Colonic mucosa (tissue), 4 donors: ENCODE results near the gene SMTN. TPM values are rescaled to one million over a fixed set of nuclear protein-coding genes. Genes with fewer than 3 reads are reported as not detected.
A peak's percentile ranks its signal among the peaks of the same experiment; 100 is the strongest.

Experiments used
- DNase-seq: peaks from one replicate; pipeline ENCODE4 v3.0.0-alpha.2; 2020
- H3K27ac ChIP-seq: fragments of 200-600 bp; one replicate; pipeline ENCODE4 v1.8.0; 2021
- H3K27me3 ChIP-seq: fragments of 200-600 bp; one replicate; pipeline ENCODE4 v1.8.0; 2021
- H3K36me3 ChIP-seq: fragments of 200-600 bp; one replicate; pipeline ENCODE4 v1.8.0; 2021
- H3K4me1 ChIP-seq: fragments of 200-600 bp; one replicate; pipeline ENCODE4 v1.8.0; 2021; ENCODE audit warnings: mild to moderate bottlenecking
- H3K4me3 ChIP-seq: fragments of 200-600 bp; one replicate; pipeline ENCODE4 v1.8.0; 2021
- H3K9ac ChIP-seq, 2 donors: one replicate each; pipeline ENCODE4 v1.7.0; 2013; ENCODE audit warnings: control low read depth in 2 of 2, low read depth in 2 of 2, low read length in 2 of 2
- H3K9me3 ChIP-seq: fragments of 200-600 bp; one replicate; pipeline ENCODE4 v1.8.0; 2021
- intact Hi-C: fragments of 100-400 bp; cut with DNase I; formaldehyde crosslinking; loops from one replicate; pipeline ENCODE4 v1.14.1; 2022
- total RNA-seq, 2 donors: library from RNA; stranded (reverse); fragmentation: NEBNext Ultra II Directional in 1 of 2; extraction: Animal tissue kit (Norgen Biotek cat#: 25700) in 1 of 2; gene quantifications; one replicate each; pipeline ENCODE4 v1.2.1, GENCODE V29; 2021
- TF ChIP-seq, protein P1 (sequence below): fragments of 200-600 bp; IDR thresholded peaks from one replicate; pipeline ENCODE4 v1.8.0; 2022; ENCODE audit warnings: antibody characterized with exemption, mild to moderate bottlenecking
- donor health status: healthy.
- donor health status: DM: no; HTN: no; CAD: no.
- donor health status: DM: no; HTN: no; CAD: no.

SMTN gene
- total RNA-seq, 2 donors from 2014 or later = 152 to 159 TPM

DNA sequence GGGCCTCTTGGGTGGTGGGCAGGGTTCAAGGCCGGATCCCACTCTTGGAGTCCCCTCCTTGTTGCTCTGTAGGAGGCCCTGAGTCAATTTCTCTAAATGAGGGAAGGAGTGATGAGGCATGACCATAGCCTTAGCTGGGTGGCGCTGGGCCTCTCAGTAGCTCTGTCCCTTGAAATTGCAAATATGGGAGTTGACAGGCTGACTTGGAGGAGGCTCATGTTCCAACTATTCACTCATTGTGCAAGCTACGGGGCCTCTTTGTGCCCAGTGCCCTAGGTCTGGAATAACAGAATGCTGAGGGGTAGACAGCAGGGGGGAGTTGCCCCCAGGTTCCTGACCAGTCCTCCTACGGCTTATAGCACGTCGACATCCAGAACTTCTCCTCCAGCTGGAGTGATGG lies 18.3 kb downstream of the SMTN start:
- Histone ChIP-seq H3K4me3 (no peak overlapping the region), H3K27me3 (no peaks in the 10 kb centered on the region), H3K4me1 (no peaks in the 10 kb centered on the region), H3K27ac (peak overlapping the region; percentile 32), H3K36me3 (peaks cover 5% of the 10 kb centered on the region), H3K9me3 (no peaks in the 10 kb centered on the region), H3K9ac (no peak overlapping the region)
- TF ChIP-seq, protein P1, sequence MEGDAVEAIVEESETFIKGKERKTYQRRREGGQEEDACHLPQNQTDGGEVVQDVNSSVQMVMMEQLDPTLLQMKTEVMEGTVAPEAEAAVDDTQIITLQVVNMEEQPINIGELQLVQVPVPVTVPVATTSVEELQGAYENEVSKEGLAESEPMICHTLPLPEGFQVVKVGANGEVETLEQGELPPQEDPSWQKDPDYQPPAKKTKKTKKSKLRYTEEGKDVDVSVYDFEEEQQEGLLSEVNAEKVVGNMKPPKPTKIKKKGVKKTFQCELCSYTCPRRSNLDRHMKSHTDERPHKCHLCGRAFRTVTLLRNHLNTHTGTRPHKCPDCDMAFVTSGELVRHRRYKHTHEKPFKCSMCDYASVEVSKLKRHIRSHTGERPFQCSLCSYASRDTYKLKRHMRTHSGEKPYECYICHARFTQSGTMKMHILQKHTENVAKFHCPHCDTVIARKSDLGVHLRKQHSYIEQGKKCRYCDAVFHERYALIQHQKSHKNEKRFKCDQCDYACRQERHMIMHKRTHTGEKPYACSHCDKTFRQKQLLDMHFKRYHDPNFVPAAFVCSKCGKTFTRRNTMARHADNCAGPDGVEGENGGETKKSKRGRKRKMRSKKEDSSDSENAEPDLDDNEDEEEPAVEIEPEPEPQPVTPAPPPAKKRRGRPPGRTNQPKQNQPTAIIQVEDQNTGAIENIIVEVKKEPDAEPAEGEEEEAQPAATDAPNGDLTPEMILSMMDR = no peak
- intact Hi-C loops = no loop called here
- DNase-seq = peak; percentile 14

DNA sequence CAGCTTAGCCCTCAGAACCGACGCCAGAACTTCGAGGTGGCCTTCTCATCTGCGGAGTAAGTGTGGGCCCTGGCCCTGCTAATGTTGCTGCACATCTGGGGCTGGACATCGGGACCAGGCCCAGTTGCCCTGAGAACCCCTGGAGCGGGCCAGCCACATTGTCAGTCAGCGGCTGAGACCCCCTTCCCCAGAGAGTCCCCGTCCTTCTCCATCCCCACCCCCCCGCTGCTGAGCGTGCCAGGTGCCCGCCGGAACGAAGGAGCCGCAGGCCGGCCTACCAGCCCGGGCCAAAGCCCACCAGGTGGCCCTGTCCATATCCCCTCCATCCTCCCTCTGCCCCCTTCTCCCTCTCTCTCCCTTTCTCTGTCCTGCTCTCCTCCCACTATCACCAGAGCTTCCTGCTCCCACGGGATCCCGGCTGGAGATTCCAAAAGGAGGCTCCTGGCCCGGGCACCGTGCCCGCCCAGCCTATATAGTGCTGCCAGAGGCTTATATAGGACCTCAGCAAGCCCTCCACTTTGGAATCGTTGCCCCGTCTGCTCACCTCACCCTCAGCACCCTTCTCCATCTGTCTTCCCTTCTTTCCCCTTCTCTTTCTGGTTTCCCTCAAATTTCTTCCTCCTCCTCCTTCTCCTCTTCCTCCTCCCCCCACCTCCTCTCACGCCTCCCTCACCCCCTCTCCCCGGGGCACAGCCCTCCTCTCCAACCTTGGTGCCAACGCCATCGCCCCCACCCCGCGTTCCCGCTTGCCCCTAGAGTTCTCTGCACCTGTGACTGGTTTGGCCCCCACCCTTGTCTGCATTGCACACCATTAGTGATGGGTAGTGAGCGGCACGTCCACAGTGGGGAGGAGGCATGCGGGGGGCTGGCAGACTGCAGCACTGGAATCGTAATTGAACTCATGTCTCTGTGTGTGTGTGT lies 19.0 kb downstream of the SMTN start:
- TF ChIP-seq, protein P1 = no peak
- DNase-seq = no peak
- intact Hi-C loops = no loop called here
- Histone ChIP-seq H3K9me3 (no peaks in the 10 kb centered on the region), H3K36me3 (peaks cover 5% of the 10 kb centered on the region), H3K4me3 (no peak overlapping the region), H3K27me3 (no peaks in the 10 kb centered on the region), H3K27ac (no peak overlapping the region), H3K4me1 (no peaks in the 10 kb centered on the region), H3K9ac (no peak overlapping the region)

DNA sequence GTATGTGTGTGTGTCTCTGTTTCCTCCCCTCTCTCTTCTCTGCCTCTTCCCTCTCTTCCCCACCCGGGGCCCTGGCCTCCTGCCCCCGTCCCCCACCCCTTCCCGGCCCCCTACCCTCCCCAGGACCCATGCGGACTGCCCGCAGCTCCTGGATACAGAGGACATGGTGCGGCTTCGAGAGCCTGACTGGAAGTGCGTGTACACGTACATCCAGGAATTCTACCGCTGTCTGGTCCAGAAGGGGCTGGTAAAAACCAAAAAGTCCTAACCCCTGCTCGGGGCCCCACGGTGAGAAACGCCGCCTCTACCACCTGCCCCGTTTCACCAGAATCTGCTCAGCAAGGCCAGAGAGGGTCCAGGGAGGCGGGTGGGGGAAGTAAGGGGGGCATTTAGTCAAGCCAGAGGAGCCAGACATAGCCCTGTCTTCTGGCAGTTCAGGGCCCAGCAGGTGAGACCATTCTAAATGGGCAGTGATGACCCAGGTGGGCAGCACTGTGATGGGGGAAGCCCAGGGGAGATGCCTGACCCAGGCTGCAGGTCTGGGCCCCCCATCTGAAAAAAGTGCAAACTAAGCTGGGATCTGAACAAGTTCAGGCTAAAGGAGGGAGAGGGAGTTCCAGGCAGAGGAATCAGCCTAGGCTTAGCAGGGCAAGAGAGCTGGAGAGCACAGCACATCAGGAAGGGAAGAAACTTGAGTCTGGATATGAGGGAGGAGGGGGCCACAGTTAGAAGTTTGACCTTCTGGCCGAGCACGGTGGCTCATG lies 19.8 kb downstream of the SMTN start:
- peak overlapping the region in 1 of 2 donors; percentile 19 for H3K9ac ChIP-seq
- H3K27ac ChIP-seq = no peak overlapping the region
- H3K4me1 ChIP-seq = no peaks in the 10 kb centered on the region
- H3K27me3 ChIP-seq = no peaks in the 10 kb centered on the region
- peaks cover 5% of the 10 kb centered on the region for H3K36me3 ChIP-seq
- intact Hi-C loops = no loop called here
- DNase-seq = no peak
- TF ChIP-seq, protein P1 = no peak
- no peaks in the 10 kb centered on the region for H3K9me3 ChIP-seq
- no peak overlapping the region for H3K4me3 ChIP-seq

DNA sequence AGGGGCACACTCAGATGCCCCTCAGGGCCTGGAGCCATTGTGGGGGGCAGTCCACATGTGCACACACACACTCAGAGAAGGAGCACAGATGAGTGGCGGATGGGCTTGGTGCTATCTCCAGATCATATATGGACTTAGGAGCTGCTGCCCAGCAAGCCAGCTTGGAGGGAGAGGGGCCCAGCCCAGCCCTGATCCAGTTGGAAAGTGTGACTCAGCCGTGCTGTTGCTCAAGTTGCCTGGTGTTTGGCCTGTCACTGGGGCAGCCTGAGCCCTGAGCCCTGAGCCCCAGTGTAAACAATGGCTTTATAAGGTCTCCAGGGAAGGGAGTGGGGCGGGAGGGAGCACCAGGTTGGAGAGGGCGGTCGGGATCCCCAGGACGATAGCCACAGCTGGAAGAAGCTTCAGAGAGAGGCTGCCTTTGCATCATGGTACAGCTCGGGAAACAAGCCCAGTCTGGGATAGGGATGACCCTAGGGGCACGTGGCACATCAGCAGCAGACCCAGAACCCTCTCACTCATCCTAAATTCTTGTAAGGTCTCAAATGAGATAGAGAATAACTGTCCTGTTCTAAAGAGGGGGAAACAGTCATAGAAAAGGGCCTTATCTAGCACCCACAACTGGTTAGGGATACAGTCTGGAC lies 21.4 kb downstream of the SMTN start:
- Histone ChIP-seq H3K4me1 (no peaks in the 10 kb centered on the region), H3K9me3 (no peaks in the 10 kb centered on the region), H3K36me3 (no peaks in the 10 kb centered on the region), H3K4me3 (no peak overlapping the region), H3K27ac (peak overlapping the region; percentile 85), H3K9ac (peak overlapping the region in 1 of 2 donors; percentile 14), H3K27me3 (no peaks in the 10 kb centered on the region)
- intact Hi-C loops = no loop called here
- DNase-seq = peak; percentile 65
- TF ChIP-seq, protein P1 = no peak

DNA sequence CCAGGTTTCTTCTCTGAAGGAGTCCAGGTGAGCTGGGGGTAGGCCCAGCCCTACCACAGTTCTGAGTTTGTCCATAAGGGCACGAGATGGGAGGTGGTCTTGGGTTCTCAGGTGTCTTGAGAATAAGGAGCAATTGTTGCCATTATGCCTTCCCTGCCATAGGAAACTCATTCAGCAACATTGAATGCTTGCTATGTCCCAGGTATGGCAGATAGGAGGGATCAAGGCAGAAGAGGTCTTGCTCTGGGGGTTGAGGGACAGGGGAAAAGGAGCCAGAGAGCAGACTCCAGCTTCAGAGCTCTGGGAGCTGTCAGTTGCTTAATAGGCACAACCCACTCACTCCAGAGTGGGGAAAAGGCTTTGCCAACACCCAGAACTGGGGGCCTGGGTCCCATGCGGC lies 22.0 kb downstream of the SMTN start:
- no peaks in the 10 kb centered on the region for H3K36me3 ChIP-seq
- H3K4me3 ChIP-seq = no peak overlapping the region
- H3K27ac ChIP-seq = peak overlapping the region; percentile 85
- peak overlapping the region in 1 of 2 donors; percentile 14 for H3K9ac ChIP-seq
- TF ChIP-seq, protein P1 = no peak
- DNase-seq = no peak
- no peaks in the 10 kb centered on the region for H3K27me3 ChIP-seq
- intact Hi-C loops = no loop called here
- H3K4me1 ChIP-seq = no peaks in the 10 kb centered on the region
- H3K9me3 ChIP-seq = no peaks in the 10 kb centered on the region
